ENCODE data around the gene GADD45A. TPM values are rescaled to one million over a fixed set of nuclear protein-coding genes. Genes with fewer than 3 reads are reported as not detected.

The GADD45A gene
- total RNA-seq, 1 donor from 2014 or later: 162 TPM

DNA sequence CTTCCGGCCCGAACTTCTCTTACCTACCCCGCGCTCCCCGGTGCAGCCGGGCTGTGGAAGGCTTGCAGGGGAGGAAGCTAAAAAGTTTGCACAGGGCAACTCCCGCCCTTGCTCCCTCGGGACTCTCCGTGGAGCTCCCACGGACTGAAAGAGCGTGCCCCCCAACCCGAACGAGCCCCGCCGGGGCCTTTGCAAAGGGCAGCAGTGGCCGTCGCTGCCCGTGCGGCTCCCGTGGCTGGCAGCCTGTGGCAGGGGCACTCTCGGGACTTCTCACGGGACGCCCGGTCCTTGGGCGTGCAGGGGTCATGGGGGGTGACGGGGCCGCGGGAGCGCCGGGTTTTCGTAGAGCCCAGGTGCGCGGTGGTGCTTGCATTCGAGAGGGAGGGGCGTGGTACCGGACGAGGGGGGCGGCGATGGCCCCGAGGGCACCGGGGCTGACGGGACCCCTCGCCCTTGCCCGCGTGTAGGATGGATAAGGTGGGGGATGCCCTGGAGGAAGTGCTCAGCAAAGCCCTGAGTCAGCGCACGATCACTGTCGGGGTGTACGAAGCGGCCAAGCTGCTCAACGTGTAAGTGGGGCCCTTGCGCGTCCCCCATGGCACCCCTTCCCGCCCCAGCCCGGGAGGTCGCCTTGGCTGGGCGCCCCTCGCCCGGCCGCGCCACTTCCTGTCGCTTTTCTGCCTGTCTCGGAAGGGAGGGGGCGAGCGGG, 711 bp downstream of the GADD45A start:
- Histone ChIP-seq H3K27ac (ENCODE audit: low read depth, low read length) (peak overlapping the region; percentile 98), H3K9ac (ENCODE audit: low read length) (peak overlapping the region; percentile 98), H3K79me2 (ENCODE audit: insufficient read depth, low read length) (peaks cover 37% of the 10 kb centered on the region), H4K20me1 (ENCODE audit: insufficient read depth, low read length) (peaks cover 43% of the 10 kb centered on the region), H2AFZ (ENCODE audit: low read depth, low read length) (no peak overlapping the region), H3K27me3 (ENCODE audit: insufficient read depth, low read length) (no peaks in the 10 kb centered on the region), H3K9me3 (ENCODE audit: insufficient read depth, low read depth, low read length) (no peaks in the 10 kb centered on the region), H3K4me1 (ENCODE audit: insufficient read depth, low read length) (peaks cover 30% of the 10 kb centered on the region), H3K4me2 (ENCODE audit: low read length) (peak overlapping the region; percentile 89), H3K36me3 (ENCODE audit: insufficient read depth, low read length) (peaks cover 25% of the 10 kb centered on the region), H3K4me3 (ENCODE audit: insufficient read depth, low read depth, low read length) (peak overlapping the region; percentile 85)
- Mint-ChIP-seq H3K27me3 (ENCODE audit: low read depth, unreplicated experiment) (no peaks in the 10 kb centered on the region), H3K27ac (ENCODE audit: unreplicated experiment) (peak overlapping the region; percentile 97), H3K4me1 (ENCODE audit: low read depth, unreplicated experiment) (peaks cover 35% of the 10 kb centered on the region), H3K36me3 (ENCODE audit: low read depth, unreplicated experiment) (peaks cover 19% of the 10 kb centered on the region), H3K4me3 (ENCODE audit: unreplicated experiment) (peak overlapping the region; percentile 94), H3K9me3 (ENCODE audit: unreplicated experiment) (no peaks in the 10 kb centered on the region)
- no peak for DNase-seq (ENCODE audit: low read depth)
- no peak for TF ChIP-seq EZH2 (IDR thresholded peaks at IDR 0.05; ENCODE audit: insufficient read depth, low read length)
- TF ChIP-seq, protein P1, sequence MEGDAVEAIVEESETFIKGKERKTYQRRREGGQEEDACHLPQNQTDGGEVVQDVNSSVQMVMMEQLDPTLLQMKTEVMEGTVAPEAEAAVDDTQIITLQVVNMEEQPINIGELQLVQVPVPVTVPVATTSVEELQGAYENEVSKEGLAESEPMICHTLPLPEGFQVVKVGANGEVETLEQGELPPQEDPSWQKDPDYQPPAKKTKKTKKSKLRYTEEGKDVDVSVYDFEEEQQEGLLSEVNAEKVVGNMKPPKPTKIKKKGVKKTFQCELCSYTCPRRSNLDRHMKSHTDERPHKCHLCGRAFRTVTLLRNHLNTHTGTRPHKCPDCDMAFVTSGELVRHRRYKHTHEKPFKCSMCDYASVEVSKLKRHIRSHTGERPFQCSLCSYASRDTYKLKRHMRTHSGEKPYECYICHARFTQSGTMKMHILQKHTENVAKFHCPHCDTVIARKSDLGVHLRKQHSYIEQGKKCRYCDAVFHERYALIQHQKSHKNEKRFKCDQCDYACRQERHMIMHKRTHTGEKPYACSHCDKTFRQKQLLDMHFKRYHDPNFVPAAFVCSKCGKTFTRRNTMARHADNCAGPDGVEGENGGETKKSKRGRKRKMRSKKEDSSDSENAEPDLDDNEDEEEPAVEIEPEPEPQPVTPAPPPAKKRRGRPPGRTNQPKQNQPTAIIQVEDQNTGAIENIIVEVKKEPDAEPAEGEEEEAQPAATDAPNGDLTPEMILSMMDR (IDR thresholded peaks at IDR 0.05; ENCODE audit: insufficient read depth, low read depth, low read length): no peak
- no peak for FAIRE-seq

DNA sequence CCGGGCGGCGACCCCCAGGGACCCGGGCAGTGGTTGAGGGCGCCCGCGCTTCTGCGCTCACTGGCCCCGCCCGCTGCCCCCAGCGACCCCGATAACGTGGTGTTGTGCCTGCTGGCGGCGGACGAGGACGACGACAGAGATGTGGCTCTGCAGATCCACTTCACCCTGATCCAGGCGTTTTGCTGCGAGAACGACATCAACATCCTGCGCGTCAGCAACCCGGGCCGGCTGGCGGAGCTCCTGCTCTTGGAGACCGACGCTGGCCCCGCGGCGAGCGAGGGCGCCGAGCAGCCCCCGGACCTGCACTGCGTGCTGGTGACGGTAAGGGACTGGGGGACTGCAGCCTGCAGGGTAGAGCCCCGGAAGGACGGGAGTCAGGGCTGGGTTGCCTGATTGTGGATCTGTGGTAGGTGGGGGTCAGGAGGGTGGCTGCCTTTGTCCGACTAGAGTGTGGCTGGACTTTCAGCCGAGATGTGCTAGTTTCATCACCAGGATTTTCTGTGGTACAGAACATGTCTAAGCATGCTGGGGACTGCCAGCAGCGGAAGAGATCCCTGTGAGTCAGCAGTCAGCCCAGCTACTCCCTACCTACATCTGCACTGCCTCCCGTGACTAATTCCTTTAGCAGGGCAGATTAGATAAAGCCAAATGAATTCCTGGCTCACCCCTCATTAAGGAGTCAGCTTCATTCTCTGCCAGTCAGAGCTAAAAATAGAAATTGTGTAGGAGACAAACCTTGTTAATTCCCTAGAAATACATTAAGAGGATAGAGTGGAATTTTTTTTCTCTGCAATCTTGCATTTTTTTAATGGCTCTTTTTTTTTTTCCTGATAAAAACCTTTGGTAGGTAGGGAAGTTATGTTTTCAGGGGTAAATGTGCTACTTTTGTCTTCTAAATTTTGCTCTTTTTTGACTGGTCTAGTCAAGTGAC, 1.5 kb downstream of the GADD45A start:
- H3K27me3 Mint-ChIP-seq (ENCODE audit: low read depth, unreplicated experiment): no peaks in the 10 kb centered on the region
- Histone ChIP-seq H2AFZ (ENCODE audit: low read depth, low read length) (no peak overlapping the region), H3K4me3 (ENCODE audit: insufficient read depth, low read depth, low read length) (peak overlapping the region; percentile 85), H3K9me3 (ENCODE audit: insufficient read depth, low read depth, low read length) (no peaks in the 10 kb centered on the region), H3K4me1 (ENCODE audit: insufficient read depth, low read length) (peaks cover 30% of the 10 kb centered on the region), H3K9ac (ENCODE audit: low read length) (peak overlapping the region; percentile 98), H3K36me3 (ENCODE audit: insufficient read depth, low read length) (peaks cover 25% of the 10 kb centered on the region), H3K4me2 (ENCODE audit: low read length) (peak overlapping the region; percentile 89), H3K27me3 (ENCODE audit: insufficient read depth, low read length) (no peaks in the 10 kb centered on the region), H4K20me1 (ENCODE audit: insufficient read depth, low read length) (peaks cover 43% of the 10 kb centered on the region), H3K79me2 (ENCODE audit: insufficient read depth, low read length) (peaks cover 37% of the 10 kb centered on the region), H3K27ac (ENCODE audit: low read depth, low read length) (peak overlapping the region; percentile 98)
- H3K27ac Mint-ChIP-seq (ENCODE audit: unreplicated experiment): peak overlapping the region; percentile 97
- peak overlapping the region; percentile 86 for H3K4me3 Mint-ChIP-seq (ENCODE audit: unreplicated experiment)
- H3K4me1 Mint-ChIP-seq (ENCODE audit: low read depth, unreplicated experiment): peaks cover 35% of the 10 kb centered on the region
- TF ChIP-seq, protein P1 (IDR thresholded peaks at IDR 0.05; ENCODE audit: insufficient read depth, low read depth, low read length): no peak
- no peak for TF ChIP-seq EZH2 (IDR thresholded peaks at IDR 0.05; ENCODE audit: insufficient read depth, low read length)
- peaks cover 19% of the 10 kb centered on the region for H3K36me3 Mint-ChIP-seq (ENCODE audit: low read depth, unreplicated experiment)
- peak; percentile 97 for FAIRE-seq
- no peaks in the 10 kb centered on the region for H3K9me3 Mint-ChIP-seq (ENCODE audit: unreplicated experiment)
- DNase-seq (ENCODE audit: low read depth): peak; percentile 99
